HepG2 (cell line): ENCODE measurements around the gene CTNNBIP1. TPM values are rescaled to one million over a fixed set of nuclear protein-coding genes. Genes with fewer than 3 reads are reported as not detected.

ENCODE experiments used
- ATAC-seq: fragments of 200-7000 bp; cut with Tn5 transposase; 3 replicates; pipeline ENCODE4 v1.9.1; 2020; ENCODE audit warnings: mild to moderate bottlenecking, moderate library complexity
- BruUV-seq: library from RNA; stranded (reverse); fragments of 400-500 nt; replicated peaks from 2 replicates; lab custom pipeline; 2021; lab: Mats Ljungman, UMichigan
- CTCF ChIA-PET: fragments of 300-600 bp; formaldehyde crosslinking; extraction: SDS; loops from one replicate; lab custom pipeline; 2021; ENCODE audit warnings: low total read pairs, inconsistent platforms, low intra/inter-chr PET ratio; lab: Yijun Ruan, JAX
- POLR2A ChIA-PET: fragments of 350-600 bp; sonication (Branson Sonifier 250); formaldehyde crosslinking; loops from one replicate; lab custom pipeline; 2020; ENCODE audit warnings: antibody characterized with exemption, inconsistent platforms; lab: Yijun Ruan, JAX
- DNase-seq: peaks from one replicate; pipeline ENCODE4 v3.0.0-alpha.2; 2015; ENCODE audit warnings: low spot score
- FAIRE-seq: peaks from 3 replicates; lab custom pipeline; 2011; peaks lifted over from hg19 to GRCh38; lab: Jason Lieb, UNC
- H2AFZ ChIP-seq: one replicate; pipeline ENCODE4 v1.6.1; 2011; ENCODE audit warnings: low read length, inconsistent platforms
- H3K27ac ChIP-seq: fragments of 300-600 bp; 3 replicates; pipeline ENCODE4 v1.8.0; 2011; ENCODE audit warnings: mixed run types, mild to moderate bottlenecking, mixed read lengths, low read length, inconsistent platforms; ENCODE audit not compliant: insufficient read depth; ENCODE audit errors: extremely low read length
- H3K27me3 ChIP-seq, 2 experiments: fragments of 200-600 bp in 1 of 2; 2 replicates in 1 of 2; 3 replicates in 1 of 2; pipeline versions ENCODE4 v1.6.0 to v1.8.0; 2011; ENCODE audit warnings: low read length in 2 of 2, mild to moderate bottlenecking in 2 of 2, moderate library complexity in 2 of 2, inconsistent platforms in 1 of 2; ENCODE audit not compliant: insufficient read depth in 2 of 2, control insufficient read depth in 1 of 2
- H3K36me3 ChIP-seq, 2 experiments: fragments of 200-600 bp in 1 of 2; replicated peaks in 1 of 2; 2 replicates in 1 of 2; 3 replicates in 1 of 2; pipeline versions ENCODE4 v1.5.1 to v1.8.0; 2011; ENCODE audit warnings: low read length in 2 of 2, inconsistent platforms in 1 of 2; ENCODE audit not compliant: insufficient read depth in 2 of 2, control insufficient read depth in 1 of 2
- H3K4me1 ChIP-seq: 2 replicates; pipeline ENCODE4 v1.5.1; 2012; ENCODE audit warnings: low read length, inconsistent platforms; ENCODE audit not compliant: insufficient read depth
- H3K4me2 ChIP-seq: 2 replicates; pipeline ENCODE4 v1.6.0; 2011; ENCODE audit warnings: low read depth, low read length, inconsistent platforms
- H3K4me3 ChIP-seq, 3 experiments: fragments of 200-600 bp in 1 of 3; sonication (generic), shearing (Covaris generic) in 1 of 3; replicated peaks in 1 of 3; 2 replicates each; pipeline ENCODE4 v1.5.1; 2011 to 2016; ENCODE audit warnings: low read length in 3 of 3, inconsistent platforms in 2 of 3, low read depth in 2 of 3, mild to moderate bottlenecking in 2 of 3, control low read depth in 1 of 3, mixed read lengths in 1 of 3; ENCODE audit not compliant: insufficient read depth in 1 of 3
- H3K79me2 ChIP-seq: one replicate; pipeline ENCODE4 v1.6.1; 2011; ENCODE audit warnings: low read length, inconsistent platforms; ENCODE audit not compliant: insufficient read depth
- H3K9ac ChIP-seq: 2 replicates; pipeline ENCODE4 v1.6.0; 2011; ENCODE audit warnings: mild to moderate bottlenecking, low read depth, low read length, inconsistent platforms; ENCODE audit not compliant: insufficient read depth
- H3K9me3 ChIP-seq: 2 replicates; pipeline ENCODE4 v1.5.1; 2012; ENCODE audit warnings: mild to moderate bottlenecking, low read length
- H4K20me1 ChIP-seq: 2 replicates; pipeline ENCODE4 v1.6.0; 2011; ENCODE audit warnings: inconsistent platforms, mild to moderate bottlenecking, low read length, moderate library complexity; ENCODE audit not compliant: insufficient read depth
- PAF1 ChIP-seq: IDR thresholded peaks from 2 replicates; pipeline ENCODE4 v1.6.1; 2016; ENCODE audit warnings: missing genetic modification reagents, missing compliant biosample characterization
- ZC3H4 ChIP-seq: sonication (generic); formaldehyde crosslinking; IDR thresholded peaks from 2 replicates; pipeline ENCODE4 v1.4.0; 2020; ENCODE audit warnings: missing genetic modification reagents, borderline replicate concordance
- ZFP36L2 ChIP-seq: sonication (generic); formaldehyde crosslinking; IDR thresholded peaks from 2 replicates; pipeline ENCODE4 v1.4.0; 2020; ENCODE audit warnings: missing genetic modification reagents
- ZMYM3 ChIP-seq: sonication (generic); formaldehyde crosslinking; IDR thresholded peaks from 2 replicates; pipeline ENCODE4 v1.5.1; 2020; ENCODE audit warnings: mild to moderate bottlenecking, missing genetic modification reagents
- ZNF264 ChIP-seq: sonication (generic); formaldehyde crosslinking; IDR thresholded peaks from 2 replicates; pipeline ENCODE4 v1.4.0; 2020; ENCODE audit warnings: missing genetic modification reagents
- ZNF3 ChIP-seq: IDR thresholded peaks from 2 replicates; pipeline ENCODE4 v1.7.0; 2017; ENCODE audit warnings: inconsistent platforms
- ZNF317 ChIP-seq: sonication (generic); formaldehyde crosslinking; IDR thresholded peaks from 2 replicates; pipeline ENCODE4 v1.5.0; 2020; ENCODE audit warnings: mild to moderate bottlenecking, missing genetic modification reagents
- ZNF605 ChIP-seq: sonication (generic); formaldehyde crosslinking; IDR thresholded peaks from 2 replicates; pipeline ENCODE4 v1.8.0; 2022; ENCODE audit warnings: mild to moderate bottlenecking, missing genetic modification reagents
- ZNF629 ChIP-seq: sonication (generic); formaldehyde crosslinking; conservative IDR thresholded peaks from 2 replicates; pipeline ENCODE4 v1.5.0; 2020; ENCODE audit warnings: missing genetic modification reagents
- ZNF841 ChIP-seq: sonication (generic); formaldehyde crosslinking; IDR thresholded peaks from 2 replicates; pipeline ENCODE4 v1.8.1; 2023; ENCODE audit warnings: missing genetic modification reagents, borderline replicate concordance
- WGBS: methylation state at CpG from one replicate; pipeline ENCODE4 v1.1.6; 2017; ENCODE audit warnings: low lambda C conversion rate; 5-methylcytosine and 5-hydroxymethylcytosine counted together
- in situ Hi-C: cut with HindIII; loops from 2 replicates; pipeline ENCODE4 v1.10.0; 2017; ENCODE audit warnings: low pct_unique_long_range_greater_than_20kb; ENCODE audit not compliant: extremely low pct_ligation_motif_present
- intact Hi-C: fragments of 100-400 bp; cut with micrococcal nuclease; formaldehyde crosslinking; loops from one replicate; pipeline ENCODE4 v1.10.0; 2022; ENCODE audit not compliant: unreplicated experiment
- polyA plus RNA-seq, 8 experiments: library from polyadenylated mRNA; depleted of rRNA in 3 of 8; stranded (reverse) in 7 of 8; unstranded in 1 of 8; fragments of >200 nt; fragmentation: Illumina TruSeq in 4 of 8; extraction: Trizol in 4 of 8; gene quantifications; 2 replicates each; pipeline versions ENCODE4 v1.2.1 to v1.2.3, GENCODE V29; 2011 to 2016; ENCODE audit warnings: low read depth in 4 of 8, missing spikeins in 1 of 8, mixed read lengths in 1 of 8; ENCODE audit not compliant: insufficient read depth in 1 of 8
- total RNA-seq, 5 experiments: library from RNA; depleted of rRNA; stranded (reverse); fragments of >200 nt; fragmentation: Illumina TruSeq; extraction: Trizol; gene quantifications; 2 replicates each; pipeline ENCODE4 v1.2.3, GENCODE V29; 2016; ENCODE audit warnings: low read depth in 1 of 5
- TF ChIP-seq, protein P1 (sequence below): sonication (generic); formaldehyde crosslinking; conservative IDR thresholded peaks from 2 replicates; pipeline ENCODE4 v1.4.0; 2020; ENCODE audit warnings: mild to moderate bottlenecking, missing genetic modification reagents, moderate library complexity

CTNNBIP1 gene
- total and polyA plus RNA-seq, 2 of the 13 experiments (the other 11 are each of a cell fraction or from before 2014, with no cell fraction given): 71.7 to 83.0 TPM

DNA sequence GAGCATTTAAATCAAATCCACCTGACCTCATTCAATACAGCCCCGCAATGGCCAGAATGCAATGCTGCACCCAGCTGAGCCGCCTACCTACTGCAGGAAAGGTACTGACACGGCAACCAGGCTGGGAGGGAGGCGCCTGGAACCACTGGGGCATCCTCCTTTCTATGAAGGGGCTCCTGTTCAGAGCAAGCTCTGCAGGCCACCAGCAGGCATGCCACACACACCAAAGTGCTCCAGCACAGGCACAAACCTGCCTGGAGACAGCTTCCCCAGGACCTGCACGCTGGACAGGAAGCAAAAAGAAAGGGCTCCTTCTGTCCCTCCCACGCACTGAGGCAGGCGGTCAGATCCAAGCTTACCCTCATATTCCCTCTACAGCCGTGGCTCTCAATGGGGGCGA lies 21.2 kb downstream of the CTNNBIP1 start (continued):
- TF ChIP-seq, protein P1, sequence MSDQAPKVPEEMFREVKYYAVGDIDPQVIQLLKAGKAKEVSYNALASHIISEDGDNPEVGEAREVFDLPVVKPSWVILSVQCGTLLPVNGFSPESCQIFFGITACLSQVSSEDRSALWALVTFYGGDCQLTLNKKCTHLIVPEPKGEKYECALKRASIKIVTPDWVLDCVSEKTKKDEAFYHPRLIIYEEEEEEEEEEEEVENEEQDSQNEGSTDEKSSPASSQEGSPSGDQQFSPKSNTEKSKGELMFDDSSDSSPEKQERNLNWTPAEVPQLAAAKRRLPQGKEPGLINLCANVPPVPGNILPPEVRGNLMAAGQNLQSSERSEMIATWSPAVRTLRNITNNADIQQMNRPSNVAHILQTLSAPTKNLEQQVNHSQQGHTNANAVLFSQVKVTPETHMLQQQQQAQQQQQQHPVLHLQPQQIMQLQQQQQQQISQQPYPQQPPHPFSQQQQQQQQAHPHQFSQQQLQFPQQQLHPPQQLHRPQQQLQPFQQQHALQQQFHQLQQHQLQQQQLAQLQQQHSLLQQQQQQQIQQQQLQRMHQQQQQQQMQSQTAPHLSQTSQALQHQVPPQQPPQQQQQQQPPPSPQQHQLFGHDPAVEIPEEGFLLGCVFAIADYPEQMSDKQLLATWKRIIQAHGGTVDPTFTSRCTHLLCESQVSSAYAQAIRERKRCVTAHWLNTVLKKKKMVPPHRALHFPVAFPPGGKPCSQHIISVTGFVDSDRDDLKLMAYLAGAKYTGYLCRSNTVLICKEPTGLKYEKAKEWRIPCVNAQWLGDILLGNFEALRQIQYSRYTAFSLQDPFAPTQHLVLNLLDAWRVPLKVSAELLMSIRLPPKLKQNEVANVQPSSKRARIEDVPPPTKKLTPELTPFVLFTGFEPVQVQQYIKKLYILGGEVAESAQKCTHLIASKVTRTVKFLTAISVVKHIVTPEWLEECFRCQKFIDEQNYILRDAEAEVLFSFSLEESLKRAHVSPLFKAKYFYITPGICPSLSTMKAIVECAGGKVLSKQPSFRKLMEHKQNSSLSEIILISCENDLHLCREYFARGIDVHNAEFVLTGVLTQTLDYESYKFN (CRISPR knock-in tag): no peak
- TF ChIP-seq ZC3H4 (CRISPR knock-in tag) (no peak), ZNF841 (no peak), ZNF264 (no peak), ZNF317 (no peak), ZNF3 (no peak), PAF1 (no peak), ZFP36L2 (CRISPR knock-in tag) (no peak)

DNA sequence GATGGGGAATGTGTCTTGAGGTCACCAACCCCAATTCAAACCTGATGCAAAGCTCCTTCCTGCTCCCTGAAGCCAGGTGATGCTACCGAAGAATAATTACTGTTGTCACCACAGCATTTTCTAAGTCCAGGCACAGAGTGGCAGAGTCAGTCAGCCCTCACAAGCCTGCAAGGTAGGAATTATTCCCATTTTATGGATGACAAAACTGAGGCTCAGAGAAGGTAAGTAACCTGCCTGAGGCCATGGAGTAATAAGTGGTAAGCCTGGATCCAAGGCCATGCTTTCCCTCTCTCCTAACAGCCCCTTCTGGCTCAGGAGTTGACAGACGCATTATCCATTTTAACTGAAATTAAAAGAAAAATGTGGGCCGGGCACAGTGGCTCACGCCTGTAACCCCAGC lies 23.0 kb downstream of the CTNNBIP1 start:
- DNase-seq: no peak
- BruUV-seq: no TSS peak
- peak; percentile 56; the same call in 1 of the 2 replicates for TF ChIP-seq ZMYM3 (CRISPR knock-in tag)
- no peak for TF ChIP-seq ZNF605 (CRISPR knock-in tag)
- peak; percentile 93 for TF ChIP-seq ZNF629
- TF ChIP-seq, all 625 proteins: peak for 2
- H3K4me1 ChIP-seq: peaks cover 6% of the 10 kb centered on the region
- H3K9me3 ChIP-seq: no peaks in the 10 kb centered on the region
- ATAC-seq: no peak
- ChIA-PET POLR2A (no interaction called here), CTCF (no interaction called here)
- no peaks in the 10 kb centered on the region for H4K20me1 ChIP-seq
- H3K79me2 ChIP-seq: peaks cover 6% of the 10 kb centered on the region
- H2AFZ ChIP-seq: no peak overlapping the region
- intact Hi-C loops: no loop called here
- H3K36me3 ChIP-seq: peaks cover 22 to 52% of the 10 kb centered on the region in 2 experiments; a peak in 4 of 5 replicates
- H3K4me3 ChIP-seq: no peak overlapping the region
- no peaks in the 10 kb centered on the region for H3K27me3 ChIP-seq
- in situ Hi-C loops: no loop called here
- no peak overlapping the region for H3K27ac ChIP-seq
- no peak overlapping the region for H3K4me2 ChIP-seq
- H3K9ac ChIP-seq: no peak overlapping the region
- WGBS: 92% methylated on average over 4 of the region's 4 CpGs
- FAIRE-seq: no peak
